Measurements from ENCODE around the gene SEC24D.

Gene SEC24D

DNA sequence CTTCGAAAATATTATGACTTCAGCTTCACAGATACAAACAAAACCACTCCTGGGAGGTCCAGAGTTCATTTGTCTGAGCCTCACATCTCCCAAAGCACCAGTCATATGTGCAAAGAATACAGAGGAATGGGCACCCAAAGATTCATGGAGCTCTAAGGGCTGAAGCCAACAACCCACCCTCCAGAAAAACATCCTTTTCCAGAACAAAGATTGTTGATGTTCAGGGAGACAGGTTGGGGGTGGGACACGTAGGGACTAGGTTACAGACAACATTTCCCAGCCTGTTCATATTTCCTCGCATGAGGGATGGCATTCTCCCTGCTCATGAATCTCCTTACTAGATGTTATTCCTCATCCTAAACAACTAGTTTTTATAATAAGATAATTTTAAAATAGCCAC, 79.5 kb downstream of the SEC24D start:
- Histone ChIP-seq H3K36me3 (ENCODE audit: control insufficient read depth in 1 of 2, insufficient read depth in 2 of 2, low read length in 2 of 2) (peaks cover under 1 to 9% of the 10 kb centered on the region in 2 experiments), H3K23ac (ENCODE audit: low read length) (no peak overlapping the region), H3K27me3 (ENCODE audit: insufficient read depth, low read length) (no peaks in the 10 kb centered on the region), H3K4me2 (ENCODE audit: low read length) (no peak overlapping the region), H2AK5ac (ENCODE audit: low read length) (peak overlapping the region; percentile 74), H2BK5ac (ENCODE audit: low read depth, low read length, poor library complexity) (peak overlapping the region; percentile 84), H3K14ac (ENCODE audit: low read length) (no peak overlapping the region), H4K91ac (ENCODE audit: low read depth, low read length) (peak overlapping the region; percentile 36), H3K4me1 (ENCODE audit: control insufficient read depth in 1 of 2, insufficient read depth in 2 of 2, low read length in 2 of 2) (peaks cover 2 to 8% of the 10 kb centered on the region in 2 experiments), H3K4me3 (ENCODE audit: low read depth, low read length) (no peak overlapping the region), H4K12ac (ENCODE audit: low read depth, low read length) (no peak overlapping the region), H2BK12ac (ENCODE audit: low read length) (peak overlapping the region; percentile 12), H4K8ac (ENCODE audit: low read depth, low read length) (peak overlapping the region; percentile 13), H3K18ac (ENCODE audit: low read length) (no peak overlapping the region), H2AFZ (ENCODE audit: insufficient read depth, low read length, poor library complexity) (no peak overlapping the region), H3K9me3 (ENCODE audit: insufficient read depth, low read depth, low read length) (no peaks in the 10 kb centered on the region), H3K27ac (ENCODE audit: low read depth, low read length) (peak overlapping the region; percentile 17), H3K79me2 (ENCODE audit: control insufficient read depth, insufficient read depth, low read length, poor library complexity) (no peaks in the 10 kb centered on the region), H3K79me1 (ENCODE audit: low read length) (peaks cover 5% of the 10 kb centered on the region), H3K9ac (ENCODE audit: low read length) (no peak overlapping the region), H2BK120ac (ENCODE audit: insufficient read depth, low read length, poor library complexity) (peak overlapping the region; percentile 2), H3K4ac (ENCODE audit: low read depth, low read length) (peak overlapping the region; percentile 21)
- WGBS (ENCODE audit: extremely low coverage, insufficient coverage, insufficient read length) = no CpG with 5 or more reads among the region's 3 CpGs
- DNase-seq = no peak

DNA sequence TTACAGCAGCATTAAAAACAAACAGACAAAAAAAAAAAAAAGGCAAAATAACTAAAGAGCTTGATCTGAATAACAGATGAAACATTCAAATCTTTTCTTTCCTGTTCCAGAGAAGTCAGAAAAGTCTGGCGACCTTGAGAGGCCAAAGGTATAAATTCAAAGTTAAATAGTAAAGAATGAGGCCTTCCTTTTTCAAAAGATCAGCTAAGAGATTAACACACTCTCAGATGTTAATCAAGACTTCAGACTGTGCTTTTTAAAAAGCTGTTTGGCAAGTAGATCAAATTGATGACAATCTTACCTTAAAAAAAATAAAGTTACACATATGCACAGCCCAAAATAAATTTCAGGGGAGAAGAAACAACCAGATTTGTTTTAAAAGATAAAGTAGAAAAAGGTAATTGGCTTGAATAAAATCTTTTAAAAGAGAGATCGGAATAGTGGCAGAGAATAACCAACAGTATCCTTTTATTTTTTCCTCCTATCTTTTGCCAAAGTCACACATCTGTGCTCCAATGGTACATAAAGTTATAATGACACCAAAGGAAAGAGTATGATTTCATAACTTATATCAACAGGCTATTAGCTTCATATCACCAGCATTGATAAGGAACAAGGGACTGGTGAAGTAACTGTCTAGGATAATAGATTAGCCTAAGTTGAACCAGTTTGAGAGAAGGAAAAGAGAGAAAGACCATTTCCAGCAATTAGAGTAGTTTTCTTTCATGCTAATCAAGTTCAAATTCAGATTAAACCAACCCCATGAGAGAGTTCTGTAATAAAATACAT, 80.3 kb downstream of the SEC24D start:
- no peak overlapping the region for H3K4me2 ChIP-seq (ENCODE audit: low read length)
- WGBS (ENCODE audit: extremely low coverage, insufficient coverage, insufficient read length) = no CpG with 5 or more reads among the region's 2 CpGs
- DNase-seq = no peak
- no peak overlapping the region for H3K4me3 ChIP-seq (ENCODE audit: low read depth, low read length)
- no peak overlapping the region for H3K27ac ChIP-seq (ENCODE audit: low read depth, low read length)
- no peak overlapping the region for H2AFZ ChIP-seq (ENCODE audit: insufficient read depth, low read length, poor library complexity)
- no peak overlapping the region for H4K91ac ChIP-seq (ENCODE audit: low read depth, low read length)
- peaks cover 5% of the 10 kb centered on the region for H3K79me1 ChIP-seq (ENCODE audit: low read length)
- no peak overlapping the region for H2BK120ac ChIP-seq (ENCODE audit: insufficient read depth, low read length, poor library complexity)
- H3K18ac ChIP-seq (ENCODE audit: low read length) = no peak overlapping the region
- no peak overlapping the region for H2BK12ac ChIP-seq (ENCODE audit: low read length)
- no peak overlapping the region for H4K8ac ChIP-seq (ENCODE audit: low read depth, low read length)
- no peak overlapping the region for H2AK5ac ChIP-seq (ENCODE audit: low read length)
- no peaks in the 10 kb centered on the region for H3K9me3 ChIP-seq (ENCODE audit: insufficient read depth, low read depth, low read length)
- H4K12ac ChIP-seq (ENCODE audit: low read depth, low read length) = no peak overlapping the region
- no peaks in the 10 kb centered on the region for H3K79me2 ChIP-seq (ENCODE audit: control insufficient read depth, insufficient read depth, low read length, poor library complexity)
- H3K23ac ChIP-seq (ENCODE audit: low read length) = no peak overlapping the region
- no peak overlapping the region for H3K4ac ChIP-seq (ENCODE audit: low read depth, low read length)
- peaks cover 4 to 10% of the 10 kb centered on the region in 2 experiments for H3K36me3 ChIP-seq (ENCODE audit: control insufficient read depth in 1 of 2, insufficient read depth in 2 of 2, low read length in 2 of 2)
- no peak overlapping the region for H3K9ac ChIP-seq (ENCODE audit: low read length)
- no peaks in the 10 kb centered on the region for H3K27me3 ChIP-seq (ENCODE audit: insufficient read depth, low read length)
- H3K14ac ChIP-seq (ENCODE audit: low read length) = no peak overlapping the region
- H3K4me1 ChIP-seq (ENCODE audit: control insufficient read depth in 1 of 2, insufficient read depth in 2 of 2, low read length in 2 of 2) = peaks cover 2 to 9% of the 10 kb centered on the region in 2 experiments
- H2BK5ac ChIP-seq (ENCODE audit: low read depth, low read length, poor library complexity) = no peak overlapping the region

DNA sequence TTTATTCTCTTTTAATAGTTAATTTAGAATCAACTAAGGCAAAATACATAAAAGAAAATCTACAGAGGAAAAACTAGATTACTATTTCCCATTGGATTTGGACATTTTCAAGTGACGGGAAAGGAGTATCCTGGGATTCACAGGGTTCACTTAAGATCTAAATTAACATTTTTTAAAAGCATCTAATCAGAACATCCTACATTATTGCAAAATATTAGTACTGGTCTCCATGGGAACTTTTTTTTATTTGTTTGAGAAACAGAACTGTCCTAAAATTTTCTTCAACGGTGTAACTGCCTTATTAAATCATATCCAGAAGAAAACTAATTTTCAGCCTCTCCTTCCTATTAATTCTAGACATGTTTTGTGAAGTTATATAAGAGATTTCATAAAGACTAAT, 81.0 kb downstream of the SEC24D start:
- Histone ChIP-seq H3K79me1 (ENCODE audit: low read length) (peaks cover 5% of the 10 kb centered on the region), H3K18ac (ENCODE audit: low read length) (no peak overlapping the region), H3K9ac (ENCODE audit: low read length) (no peak overlapping the region), H3K36me3 (ENCODE audit: control insufficient read depth in 1 of 2, insufficient read depth in 2 of 2, low read length in 2 of 2) (peaks cover 4 to 12% of the 10 kb centered on the region in 2 experiments), H3K4ac (ENCODE audit: low read depth, low read length) (no peak overlapping the region), H3K4me2 (ENCODE audit: low read length) (no peak overlapping the region), H2BK5ac (ENCODE audit: low read depth, low read length, poor library complexity) (no peak overlapping the region), H2AK5ac (ENCODE audit: low read length) (no peak overlapping the region), H4K91ac (ENCODE audit: low read depth, low read length) (no peak overlapping the region), H3K4me3 (ENCODE audit: low read depth, low read length) (no peak overlapping the region), H3K14ac (ENCODE audit: low read length) (no peak overlapping the region), H2AFZ (ENCODE audit: insufficient read depth, low read length, poor library complexity) (no peak overlapping the region), H3K4me1 (ENCODE audit: control insufficient read depth in 1 of 2, insufficient read depth in 2 of 2, low read length in 2 of 2) (peaks cover 2 to 9% of the 10 kb centered on the region in 2 experiments), H3K27me3 (ENCODE audit: insufficient read depth, low read length) (no peaks in the 10 kb centered on the region), H4K8ac (ENCODE audit: low read depth, low read length) (no peak overlapping the region), H4K12ac (ENCODE audit: low read depth, low read length) (no peak overlapping the region), H2BK120ac (ENCODE audit: insufficient read depth, low read length, poor library complexity) (no peak overlapping the region), H3K9me3 (ENCODE audit: insufficient read depth, low read depth, low read length) (no peaks in the 10 kb centered on the region), H2BK12ac (ENCODE audit: low read length) (no peak overlapping the region), H3K23ac (ENCODE audit: low read length) (no peak overlapping the region), H3K27ac (ENCODE audit: low read depth, low read length) (no peak overlapping the region), H3K79me2 (ENCODE audit: control insufficient read depth, insufficient read depth, low read length, poor library complexity) (no peaks in the 10 kb centered on the region)
- DNase-seq = no peak
- no CpG with 5 or more reads among the region's 2 CpGs for WGBS (ENCODE audit: extremely low coverage, insufficient coverage, insufficient read length)

DNA sequence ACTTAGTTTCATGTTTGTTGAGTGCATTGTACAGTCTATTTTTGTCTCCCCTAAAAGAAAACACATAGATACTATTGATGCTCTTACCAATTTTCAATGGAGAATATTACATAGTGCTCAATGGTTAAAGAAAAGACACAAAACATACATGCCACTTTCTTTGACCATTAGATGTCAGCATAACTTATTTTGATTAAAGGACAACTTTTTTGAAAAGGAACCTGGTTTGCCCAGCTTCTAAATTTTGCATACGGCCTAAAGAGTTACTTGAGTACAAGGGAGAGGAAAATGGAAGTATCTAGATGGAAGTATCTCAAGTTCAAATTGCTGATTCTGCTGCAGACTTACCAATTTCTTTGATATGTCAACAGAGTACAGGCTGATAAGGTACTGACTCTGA, 82.2 kb downstream of the SEC24D start:
- H3K4me3 ChIP-seq (ENCODE audit: low read depth, low read length) = no peak overlapping the region
- no peak overlapping the region for H4K8ac ChIP-seq (ENCODE audit: low read depth, low read length)
- no peak overlapping the region for H3K4ac ChIP-seq (ENCODE audit: low read depth, low read length)
- H3K9me3 ChIP-seq (ENCODE audit: insufficient read depth, low read depth, low read length) = no peaks in the 10 kb centered on the region
- no peak overlapping the region for H2BK12ac ChIP-seq (ENCODE audit: low read length)
- H3K4me2 ChIP-seq (ENCODE audit: low read length) = no peak overlapping the region
- H3K9ac ChIP-seq (ENCODE audit: low read length) = no peak overlapping the region
- peaks cover 2 to 9% of the 10 kb centered on the region in 2 experiments for H3K4me1 ChIP-seq (ENCODE audit: control insufficient read depth in 1 of 2, insufficient read depth in 2 of 2, low read length in 2 of 2)
- H2BK5ac ChIP-seq (ENCODE audit: low read depth, low read length, poor library complexity) = no peak overlapping the region
- WGBS (ENCODE audit: extremely low coverage, insufficient coverage, insufficient read length) = no CpG with 5 or more reads among the region's 1 CpG
- no peak overlapping the region for H4K91ac ChIP-seq (ENCODE audit: low read depth, low read length)
- no peak overlapping the region for H3K14ac ChIP-seq (ENCODE audit: low read length)
- H3K36me3 ChIP-seq (ENCODE audit: control insufficient read depth in 1 of 2, insufficient read depth in 2 of 2, low read length in 2 of 2) = peaks cover 6 to 13% of the 10 kb centered on the region in 2 experiments
- H2AFZ ChIP-seq (ENCODE audit: insufficient read depth, low read length, poor library complexity) = no peak overlapping the region
- H3K27me3 ChIP-seq (ENCODE audit: insufficient read depth, low read length) = no peaks in the 10 kb centered on the region
- no peak overlapping the region for H3K27ac ChIP-seq (ENCODE audit: low read depth, low read length)
- H2BK120ac ChIP-seq (ENCODE audit: insufficient read depth, low read length, poor library complexity) = no peak overlapping the region
- no peaks in the 10 kb centered on the region for H3K79me2 ChIP-seq (ENCODE audit: control insufficient read depth, insufficient read depth, low read length, poor library complexity)
- DNase-seq = no peak
- H3K23ac ChIP-seq (ENCODE audit: low read length) = no peak overlapping the region
- H3K18ac ChIP-seq (ENCODE audit: low read length) = no peak overlapping the region
- H4K12ac ChIP-seq (ENCODE audit: low read depth, low read length) = no peak overlapping the region
- peaks cover 5% of the 10 kb centered on the region for H3K79me1 ChIP-seq (ENCODE audit: low read length)
- H2AK5ac ChIP-seq (ENCODE audit: low read length) = no peak overlapping the region
